Thoracic aorta endothelial cell (primary cell): ENCODE results near the gene LIN9. TPM values are rescaled to one million over a fixed set of nuclear protein-coding genes. Genes with fewer than 3 reads are reported as not detected.

Experiments
- total RNA-seq: library from RNA; depleted of rRNA; stranded (reverse); fragments of >200 nt; gene quantifications from 2 replicates; pipeline ENCODE4 v1.2.3, GENCODE V29; 2012

LIN9 gene
- total RNA-seq: 12.8 and 17.4 TPM in 2 replicates

GRCh38 chr1:226308723-226309397 lies at the start of gene LIN9:
LIN9 (minus strand) TSS chr1:226309164; CDS start chr1:226309139, 25 bp downstream.

DNA sequence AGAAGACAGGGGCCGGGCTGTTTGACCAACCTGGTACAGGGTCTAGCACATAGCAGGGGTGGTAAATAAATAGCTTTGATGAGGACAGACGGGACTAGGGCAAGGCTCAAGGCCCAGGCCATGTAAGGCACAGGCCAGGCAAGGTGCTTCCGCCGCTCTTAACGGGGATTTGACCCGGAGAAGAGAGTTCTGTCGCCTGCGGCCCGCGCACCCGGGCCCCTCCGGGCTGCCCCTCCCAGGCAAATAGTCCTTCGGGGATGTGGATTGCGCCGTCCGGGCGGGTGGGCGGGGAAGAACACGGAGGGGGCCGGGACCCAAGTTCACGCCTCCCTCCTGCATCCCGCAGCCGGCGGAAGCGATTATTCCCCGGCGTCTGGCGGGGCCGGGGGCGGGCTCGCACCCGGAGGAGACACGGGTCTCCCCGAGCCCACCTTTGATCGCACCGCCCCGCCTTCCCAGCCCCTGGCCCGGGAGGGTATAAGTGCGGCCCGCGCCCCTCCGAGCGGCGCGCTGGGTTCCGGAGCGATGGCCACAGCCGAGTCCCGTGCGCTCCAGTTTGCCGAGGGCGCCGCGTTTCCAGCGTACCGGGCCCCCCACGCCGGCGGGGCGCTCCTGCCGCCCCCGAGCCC lies 85.7 kb downstream of the LIN9 start, which contains the start of gene MIXL1:
MIXL1 (plus strand) TSS at position 508 of the 629 bp plus-strand sequence; CDS start at position 526, 18 bp downstream.

DNA sequence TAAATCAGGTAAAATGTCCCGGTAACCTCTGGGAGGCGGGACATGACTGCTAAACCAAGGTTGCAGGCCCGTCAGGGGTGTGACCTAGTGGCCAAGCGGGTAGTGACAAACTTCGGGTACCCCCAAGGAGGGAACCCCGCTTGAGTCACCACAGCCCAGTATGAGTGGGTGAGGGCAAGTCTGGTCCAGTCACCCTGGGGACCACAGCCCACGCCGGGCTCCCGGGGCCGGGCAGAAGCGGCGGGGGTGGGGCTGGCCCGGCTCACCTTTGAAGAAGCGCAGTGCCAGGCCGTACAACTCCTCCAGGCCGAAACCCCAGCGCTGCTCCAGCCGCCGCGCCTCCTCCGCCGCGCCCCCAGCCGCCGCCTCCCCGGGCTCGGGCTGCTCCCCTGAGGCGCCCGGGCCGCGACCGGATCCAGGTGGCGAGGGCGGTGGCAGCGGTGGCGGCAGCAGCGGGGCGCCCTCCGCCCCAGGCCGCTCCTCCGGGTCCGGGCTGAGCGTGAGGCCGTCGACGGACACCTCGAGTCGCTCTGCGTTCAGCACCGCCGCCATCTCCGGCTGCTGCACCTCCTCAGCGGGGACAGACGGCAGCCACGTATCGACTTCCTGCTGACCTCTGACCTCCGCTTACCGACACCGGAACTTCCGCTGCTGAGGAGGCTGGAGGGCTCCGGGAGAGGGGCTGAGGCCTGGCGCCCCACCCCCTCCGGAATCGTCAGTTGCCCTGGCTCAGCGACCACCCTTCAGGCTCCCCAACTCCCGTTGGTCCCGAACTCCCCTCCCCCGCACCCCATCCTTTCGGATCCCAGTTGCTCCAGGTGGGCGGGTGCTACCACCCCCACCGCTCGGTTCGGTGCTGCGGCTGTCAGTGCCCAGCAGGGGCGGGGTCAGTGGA lies 122.6 kb downstream of the LIN9 start, which contains the start of gene ACBD3:
ACBD3 (minus strand) TSS at position 618 of the 895 bp plus-strand sequence; CDS start at position 552, 66 bp downstream.

Other genes with a start within 250 kb of the LIN9 start
- 241 and 295 TPM in 2 replicates for gene H3-3A, start 246.4 kb downstream of the LIN9 start, total RNA-seq
- 51.6 and 57.8 TPM in 2 replicates for gene ACBD3, start 122.4 kb downstream of the LIN9 start, total RNA-seq
- gene MIXL1, start 85.5 kb downstream of the LIN9 start, total RNA-seq: 0.13 and 0.14 TPM in 2 replicates
- 180 and 204 TPM in 2 replicates for gene PARP1, start 98.9 kb upstream of the LIN9 start, total RNA-seq
- not detected in 2 replicates for gene STUM, start 239.6 kb upstream of the LIN9 start, total RNA-seq